NCI-H1417 treated with DMSO at 0.1 percent for 48 hours (cell line): ENCODE measurements around the gene OR11G2.
"Not testable (repeated sequence)": the region's sequence is repeated elsewhere in the genome, so short reads cannot be mapped to it uniquely, and the experiment has no call there.

Experiments
- DNase-seq: peaks from one replicate; lab custom pipeline; 2025; lab: John Stamatoyannopoulos, UW

The OR11G2 gene

GRCh38 chr14:20228681-20229080 is 38.0 kb downstream of the OR11G2 start, which contains the start of gene OR11H7:
Gene OR11H7 (plus strand): TSS chr14:20228981.
- DNase-seq: no peak

GRCh38 chr14:20235415-20235814 is 44.7 kb downstream of the OR11G2 start:
- DNase-seq: not testable (repeated sequence)

GRCh38 chr14:20247646-20248246 is 57.0 kb downstream of the OR11G2 start:
- no peak for DNase-seq
